Stimulated activated CD4-positive, alpha-beta T cell treated with anti-CD3 and anti-CD28 coated beads, TNF-alpha, amount 100 ng/mL, for 48 hours (primary cell): ENCODE results near the gene RBM38.

Experiments
- DNase-seq, 3 donors: peaks; one replicate each; pipeline ENCODE4 v3.0.0-alpha.2; 2020; ENCODE audit warnings: low read depth in 3 of 3

RBM38 gene

DNA sequence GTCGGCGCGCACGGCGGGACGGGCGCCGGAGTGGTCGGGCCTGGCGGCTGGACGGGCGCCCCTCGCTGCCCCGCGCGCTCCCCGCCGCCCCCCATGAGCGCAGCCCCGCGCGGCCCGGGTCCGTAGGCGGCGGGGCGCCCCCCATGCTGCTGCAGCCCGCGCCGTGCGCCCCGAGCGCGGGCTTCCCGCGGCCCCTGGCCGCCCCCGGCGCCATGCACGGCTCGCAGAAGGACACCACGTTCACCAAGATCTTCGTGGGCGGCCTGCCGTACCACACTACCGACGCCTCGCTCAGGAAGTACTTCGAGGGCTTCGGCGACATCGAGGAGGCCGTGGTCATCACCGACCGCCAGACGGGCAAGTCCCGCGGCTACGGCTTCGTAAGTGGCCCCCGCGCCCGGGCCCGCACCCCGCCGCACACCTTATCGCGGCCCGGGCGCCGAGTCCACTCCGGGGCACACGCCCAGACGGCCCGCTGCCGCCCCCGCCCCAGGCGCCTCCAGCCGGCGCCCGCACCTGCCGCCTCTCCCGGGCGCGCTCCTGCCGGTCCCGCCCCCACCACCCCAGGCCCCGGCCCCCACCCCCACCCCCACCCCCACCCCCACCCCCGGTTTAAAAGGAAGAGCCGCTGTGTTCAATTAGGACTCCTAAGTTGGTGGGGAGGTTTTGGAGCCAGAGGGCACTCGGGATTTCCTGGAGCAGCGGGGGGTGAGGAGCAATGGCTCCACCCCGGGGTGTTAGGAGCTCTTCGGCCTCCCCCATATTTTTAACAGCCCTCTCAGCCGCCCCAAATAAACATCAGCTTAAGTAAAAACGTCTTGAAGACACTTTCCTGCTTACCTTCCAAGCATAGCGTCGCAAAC, 474 bp downstream of the RBM38 start:
- DNase-seq: no peak

- peak in 1 of 3 donors; percentile 53 for DNase-seq
These were observed 1.5 kb downstream of the RBM38 start for GRCh38 chr20:57392512-57393271.

- no peak for DNase-seq
These were observed 2.3 kb downstream of the RBM38 start for GRCh38 chr20:57393321-57394120.

DNA sequence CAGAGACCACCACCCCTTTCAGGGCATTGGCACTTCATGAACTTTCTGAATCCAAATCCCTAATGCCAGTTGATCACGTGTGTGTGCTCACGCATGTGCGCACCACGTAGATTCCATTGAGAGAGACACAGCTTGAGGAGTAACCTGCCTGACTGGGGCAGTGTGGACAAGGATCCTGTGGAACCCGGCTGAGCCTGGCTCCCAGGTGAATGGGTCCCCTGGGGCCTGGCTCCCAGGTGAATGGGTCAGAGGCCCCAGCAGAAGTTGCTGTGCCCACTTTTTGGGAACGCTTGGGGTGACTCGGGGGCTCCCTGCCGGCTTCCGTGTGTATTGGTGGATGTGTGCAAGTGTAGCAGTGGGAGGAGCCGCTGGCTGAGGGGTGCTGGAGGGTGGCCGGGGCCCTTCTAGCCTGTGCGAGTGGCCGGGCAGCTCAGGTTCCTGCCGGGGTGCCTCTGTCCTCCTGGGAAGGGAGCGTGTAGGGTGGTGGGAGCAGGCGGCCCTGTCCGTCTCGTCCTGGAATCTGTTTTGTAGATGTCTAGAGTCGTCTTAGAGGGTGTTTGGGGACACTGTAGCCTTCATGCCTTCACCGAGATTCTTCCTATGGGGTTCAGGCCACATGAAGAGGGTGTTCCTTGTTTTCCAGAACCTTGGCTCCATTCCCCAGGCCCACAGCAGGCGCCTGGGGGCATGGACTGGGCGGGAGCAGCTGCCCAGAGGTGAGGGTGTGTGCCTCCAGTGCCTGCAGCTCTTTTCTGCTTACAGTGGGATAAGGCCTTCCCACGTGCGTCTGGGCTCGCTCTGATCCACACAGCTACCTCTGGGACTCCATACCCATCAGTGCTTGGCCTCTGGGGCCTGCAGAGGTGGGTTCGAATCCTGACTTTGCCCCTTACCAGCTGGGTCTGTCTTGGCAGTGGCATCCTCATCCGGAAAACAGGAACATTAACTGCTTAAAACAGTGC, 3.2 kb downstream of the RBM38 start:
- no peak for DNase-seq

- no peak for DNase-seq
These were observed 4.1 kb downstream of the RBM38 start for GRCh38 chr20:57395111-57395966.

DNA sequence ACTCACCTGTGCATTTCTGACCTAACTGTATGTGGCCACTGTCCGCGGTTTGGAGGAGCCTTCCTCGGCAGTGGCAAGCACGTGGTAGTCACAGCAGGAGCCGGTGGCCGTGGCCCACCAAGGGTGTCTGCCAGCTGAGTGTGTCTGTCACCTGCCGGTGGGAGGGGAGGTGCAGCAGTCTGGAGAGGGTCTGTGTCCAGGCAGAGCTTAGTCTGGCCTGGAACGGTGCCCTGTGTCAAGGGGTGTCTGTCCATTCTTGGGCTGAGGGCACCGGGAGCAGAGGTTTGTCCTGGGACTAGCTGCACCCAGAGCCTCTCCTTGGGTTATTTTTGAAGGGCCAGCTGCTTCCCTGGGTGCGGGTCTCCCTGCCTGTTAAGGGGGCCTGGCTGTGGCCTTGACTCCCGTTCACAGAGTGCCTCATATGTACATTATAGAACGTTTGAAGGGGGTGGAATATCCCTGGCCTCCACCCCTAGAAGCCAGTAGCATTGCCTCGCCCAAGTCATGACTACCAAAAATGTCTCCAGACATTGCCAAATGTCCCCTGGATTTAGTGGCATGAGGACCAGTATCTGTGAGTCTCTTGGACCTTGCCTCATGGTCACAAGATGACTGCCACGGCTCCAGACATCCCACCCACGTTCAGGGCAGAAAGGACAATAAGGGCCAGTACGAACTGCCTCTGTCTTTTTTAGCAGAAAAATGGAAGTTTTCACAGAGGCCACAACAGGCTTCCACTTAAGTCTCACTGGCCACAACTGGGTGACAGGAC, 5.2 kb downstream of the RBM38 start:
- no peak for DNase-seq

DNA sequence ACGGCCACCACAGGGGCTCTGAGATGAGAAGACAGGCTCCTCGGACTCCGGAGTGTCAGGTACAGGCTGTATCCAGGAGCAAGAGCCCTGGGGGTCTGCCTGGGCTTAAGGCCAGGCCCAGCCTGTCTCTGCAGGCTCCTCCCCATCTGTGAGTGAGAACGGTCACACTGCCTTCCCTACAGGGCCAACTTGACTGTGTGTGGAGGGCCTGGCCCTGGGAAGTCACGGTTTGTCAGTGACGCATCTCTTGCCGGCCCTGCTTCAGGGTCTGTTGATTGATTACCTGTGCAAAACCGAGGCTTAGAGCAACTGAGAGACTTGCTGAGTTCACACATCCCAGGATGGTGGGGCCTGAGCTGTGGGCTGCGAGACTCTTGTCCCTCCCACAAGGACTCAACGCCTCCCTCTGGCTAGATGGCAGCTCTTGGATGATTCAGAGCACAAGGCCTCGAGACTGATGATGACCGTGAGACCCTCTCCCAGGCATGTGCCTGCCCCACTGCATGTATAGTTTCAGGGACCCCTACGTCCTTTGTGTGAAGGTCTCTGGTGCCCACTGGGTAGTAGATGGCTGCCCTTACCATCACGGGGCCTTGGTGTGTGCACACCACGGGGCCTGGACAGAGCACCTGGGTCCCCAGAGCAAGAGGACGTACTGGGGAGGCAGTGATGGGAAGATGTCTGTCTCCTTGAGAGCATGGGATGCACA, 5.9 kb downstream of the RBM38 start:
- DNase-seq: no peak

- DNase-seq: no peak
These were observed 6.5 kb downstream of the RBM38 start for GRCh38 chr20:57397693-57398108.

DNA sequence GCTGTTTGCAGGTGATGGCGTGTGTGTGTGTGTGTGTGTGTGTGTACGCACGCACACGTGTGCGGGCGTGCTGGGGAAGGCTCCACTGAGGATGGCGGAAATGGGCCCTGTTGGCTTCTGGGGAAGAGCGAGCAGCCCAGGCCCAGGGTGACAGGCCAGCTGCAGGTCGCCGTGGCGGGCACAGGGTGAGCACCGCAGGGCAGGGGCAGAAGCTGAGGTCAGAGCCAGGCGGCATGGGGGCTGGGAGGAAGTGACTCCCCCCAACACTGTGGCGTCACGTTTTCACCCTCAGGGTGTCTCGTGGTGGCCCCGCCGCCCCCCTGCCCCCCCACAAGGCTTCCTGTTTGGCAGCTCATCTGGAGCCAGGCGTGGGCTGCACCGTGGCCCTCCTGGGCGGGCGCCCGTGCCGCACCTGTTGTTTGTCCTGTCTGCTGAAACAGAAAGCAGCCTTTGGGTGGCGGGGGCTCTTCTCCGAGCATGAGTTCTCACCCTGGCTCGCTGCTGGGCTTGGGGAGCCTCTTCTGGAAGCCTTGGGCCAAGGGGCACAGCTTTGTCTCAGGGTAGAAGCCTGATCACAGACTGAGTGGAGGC, 7.1 kb downstream of the RBM38 start:
- DNase-seq: peak; percentile 48 to 76 (median 76)

DNA sequence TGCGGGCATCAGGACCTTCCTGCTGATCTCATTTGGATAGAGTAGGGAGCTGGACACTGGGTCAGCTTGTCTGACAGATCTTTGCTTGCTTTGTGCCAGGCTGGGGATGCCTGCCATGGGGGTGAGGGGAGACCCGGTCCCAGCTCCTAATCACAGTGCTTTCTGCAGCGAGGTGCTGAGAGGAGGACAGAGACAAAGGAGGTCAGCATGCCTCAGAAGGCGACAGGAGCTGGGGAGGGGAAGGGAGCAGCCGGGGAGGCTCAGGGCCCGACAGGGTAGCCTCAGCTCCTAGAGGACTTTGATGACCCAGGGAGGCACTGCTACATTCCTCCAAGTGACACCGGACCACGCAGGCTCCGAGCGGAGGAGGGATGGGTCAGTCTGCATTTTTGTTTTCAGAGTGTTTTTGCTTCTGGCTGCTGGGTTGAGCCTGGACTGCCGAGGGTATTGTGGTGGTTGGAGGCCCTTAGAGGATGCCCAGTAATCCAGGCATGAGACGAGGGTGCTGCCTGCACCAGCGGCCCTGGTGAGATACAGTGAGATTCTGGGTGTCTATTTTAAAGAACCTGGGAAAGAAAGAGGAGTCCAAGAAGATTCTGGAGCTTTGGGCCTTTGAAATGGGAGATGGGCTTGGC, 7.8 kb downstream of the RBM38 start:
- no peak for DNase-seq

DNA sequence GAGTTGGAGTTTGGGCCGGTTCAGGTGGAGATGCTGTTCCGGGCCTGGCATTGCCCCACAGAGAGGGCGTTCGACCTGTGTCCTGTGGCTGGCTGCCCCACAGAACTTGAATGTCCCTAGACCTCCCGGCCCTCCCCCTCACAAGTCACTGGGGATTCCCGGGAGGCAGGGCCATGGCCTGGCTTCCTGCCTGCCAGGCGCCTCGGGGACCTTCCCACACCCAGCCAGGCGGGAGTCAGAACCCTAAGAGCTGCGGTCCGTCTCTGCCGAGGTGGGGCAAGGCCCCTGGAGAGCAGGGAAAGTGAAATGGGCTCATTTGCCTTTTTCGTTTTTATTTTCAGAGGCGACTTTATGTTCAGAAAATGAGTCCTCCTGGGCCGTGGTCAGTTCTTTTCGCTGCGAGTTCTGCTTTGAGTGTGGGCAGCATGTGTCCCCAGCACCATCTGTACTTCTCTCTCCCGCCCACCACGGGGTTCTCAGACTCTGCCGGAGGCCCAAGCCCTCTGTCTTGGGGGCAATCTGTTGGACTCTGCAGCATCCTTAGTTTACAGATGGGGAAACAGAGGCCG, 8.5 kb downstream of the RBM38 start:
- DNase-seq: peak in 1 of 3 donors; percentile 55

GRCh38 chr20:57400231-57400701, 9.1 kb downstream of the RBM38 start:
- DNase-seq: no peak

DNA sequence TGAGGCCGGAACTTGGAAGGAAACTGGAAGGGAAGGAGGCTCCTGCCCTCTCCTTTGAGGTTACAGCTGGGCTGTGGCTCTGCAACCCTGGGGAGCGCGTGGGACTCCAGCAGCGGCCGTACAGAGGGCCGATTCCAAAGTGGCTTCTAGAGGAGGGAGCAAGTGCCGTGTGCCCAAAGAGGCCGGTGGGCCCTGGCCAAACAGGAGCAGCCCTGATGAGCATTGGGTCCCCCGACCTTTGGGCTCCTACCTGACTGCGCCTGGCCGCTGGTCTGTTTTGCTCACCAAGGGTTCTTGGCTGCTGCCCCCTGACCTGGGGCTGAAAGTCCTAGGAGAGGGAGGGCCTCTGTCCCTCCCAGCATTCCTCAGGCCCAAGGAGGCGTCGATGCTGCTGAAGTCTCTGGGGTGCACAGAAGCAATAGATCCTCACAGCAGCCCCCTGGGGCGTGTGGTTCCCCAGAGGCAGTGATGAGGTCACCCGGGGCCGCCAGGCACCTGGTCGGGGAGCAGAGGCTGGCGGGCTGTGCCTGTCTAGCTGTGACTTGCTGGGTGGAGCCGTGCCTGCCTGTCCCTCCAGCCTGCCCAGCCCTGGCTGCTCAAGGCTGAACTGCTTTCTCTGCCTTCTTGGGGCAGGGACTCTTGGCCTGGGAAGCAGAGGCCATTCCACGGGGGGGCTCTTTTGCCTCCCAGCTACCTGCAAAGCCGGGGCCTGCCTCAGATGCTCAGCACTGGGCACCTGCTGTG, 9.8 kb downstream of the RBM38 start:
- no peak for DNase-seq

DNA sequence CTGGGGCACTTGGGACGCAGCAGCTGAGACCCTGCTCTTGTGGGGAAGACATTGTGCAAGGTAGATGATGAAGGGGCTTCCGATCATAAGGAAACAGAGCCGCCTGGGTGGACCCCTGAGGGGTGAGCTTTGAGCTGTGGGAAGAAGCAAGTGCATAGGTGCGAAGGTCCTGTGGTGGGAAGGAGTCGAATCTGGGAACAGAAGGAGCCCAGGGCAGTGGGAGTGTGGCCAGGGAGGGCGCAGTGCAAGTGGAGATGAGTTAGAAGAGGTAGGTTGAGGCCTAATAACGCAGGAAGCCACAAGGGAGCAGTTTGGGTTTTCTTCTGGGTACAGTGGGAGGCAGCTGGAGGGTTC, 10.3 kb downstream of the RBM38 start:
- no peak for DNase-seq

DNA sequence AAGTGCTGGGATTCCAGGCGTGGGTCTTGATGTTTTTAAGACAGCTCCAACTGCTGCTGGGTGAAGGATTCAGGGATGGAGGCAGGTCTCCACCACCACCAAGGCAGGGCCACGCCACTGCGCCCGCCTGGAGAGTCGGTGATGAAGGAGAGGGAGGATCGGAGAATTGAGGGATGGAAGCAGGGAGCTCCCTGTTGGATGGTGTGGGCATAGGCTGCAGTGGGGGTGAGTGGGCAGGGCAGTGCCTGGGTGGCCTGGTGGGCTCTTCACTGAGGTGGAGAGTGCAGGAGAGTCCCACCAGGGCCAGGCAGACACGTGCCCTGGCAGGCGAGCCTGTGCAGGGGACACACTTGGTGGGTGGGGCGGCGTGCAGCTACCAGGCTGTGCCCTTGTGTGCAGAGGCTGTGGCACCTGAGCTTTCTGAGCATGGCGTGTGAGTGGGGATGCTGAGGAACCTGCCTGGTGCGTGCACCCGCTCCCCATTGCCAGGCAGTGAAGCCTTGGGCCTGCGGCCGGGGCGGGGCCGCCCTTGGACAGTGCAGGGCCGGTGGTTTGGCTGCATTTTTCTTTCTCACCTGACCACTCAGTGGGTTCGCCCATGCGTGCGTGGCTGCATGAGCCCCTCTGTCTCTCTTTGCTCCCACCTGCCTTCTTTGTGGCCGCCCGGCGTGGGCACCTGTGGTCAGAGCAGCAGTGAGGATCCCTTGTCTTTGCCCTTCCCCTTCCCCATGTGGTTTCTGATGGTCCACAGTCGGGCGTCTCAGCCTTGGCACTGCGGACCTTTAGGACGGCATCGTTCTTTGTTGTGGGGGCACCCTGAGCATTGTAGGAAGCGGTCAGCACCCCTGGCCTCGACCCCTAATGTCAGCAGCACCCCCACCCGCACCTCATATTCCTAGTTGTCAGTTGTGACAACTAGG, 11.3 kb downstream of the RBM38 start:
- DNase-seq: no peak

- DNase-seq: no peak
These were observed 12.0 kb downstream of the RBM38 start for GRCh38 chr20:57403216-57403615.
